Measurements from ENCODE around the gene ZACN.

Gene ZACN

GRCh38 chr17:76048025-76048605, 30.9 kb upstream of the ZACN start:
- ChIA-PET POLR2A (no interaction called here), CTCF (interaction anchor here (1.2 to 2.1 kb wide), 3 partner anchors 12 to 34 kb away, joined by 3 to 12 read pairs (median 8); no protein-coding TSS in a partner anchor)
- H3K4me3 ChIP-seq (ENCODE audit: low read depth, low read length) = no peak overlapping the region
- TF ChIP-seq CTCF (IDR thresholded peaks at IDR 0.05; ENCODE audit: insufficient read depth, low read length, missing control alignments) = no peak
- DNase-seq (ENCODE audit: low read depth, low spot score) = no peak

- TF ChIP-seq CTCF (IDR thresholded peaks at IDR 0.05; ENCODE audit: insufficient read depth, low read length, missing control alignments) = no peak
- no peak overlapping the region for H3K4me3 ChIP-seq (ENCODE audit: low read depth, low read length)
- ChIA-PET CTCF (interaction anchor here (1.2 to 1.8 kb wide), 2 partner anchors 12 to 35 kb away, joined by 3 to 8 read pairs; no protein-coding TSS in a partner anchor), POLR2A (no interaction called here)
- DNase-seq (ENCODE audit: low read depth, low spot score) = no peak
These were observed 30.3 kb upstream of the ZACN start for GRCh38 chr17:76048711-76049110.

- ChIA-PET POLR2A (no interaction called here), CTCF (interaction anchor here (1.2 to 1.8 kb wide), 2 partner anchors 13 to 35 kb away, joined by 3 to 8 read pairs; no protein-coding TSS in a partner anchor)
- DNase-seq (ENCODE audit: low read depth, low spot score) = no peak
- no peak overlapping the region for H3K4me3 ChIP-seq (ENCODE audit: low read depth, low read length)
- TF ChIP-seq CTCF (IDR thresholded peaks at IDR 0.05; ENCODE audit: insufficient read depth, low read length, missing control alignments) = no peak
These were observed 29.7 kb upstream of the ZACN start for GRCh38 chr17:76049239-76049638.

GRCh38 chr17:76049836-76050537, 29.0 kb upstream of the ZACN start:
- H3K4me3 ChIP-seq (ENCODE audit: low read depth, low read length) = no peak overlapping the region
- DNase-seq (ENCODE audit: low read depth, low spot score) = no peak
- ChIA-PET POLR2A (no interaction called here), CTCF (interaction anchor here (1.0 to 1.8 kb wide), 3 partner anchors 36 to 230 kb away, joined by 3 to 8 read pairs (median 7); no protein-coding TSS in a partner anchor)
- TF ChIP-seq CTCF (IDR thresholded peaks at IDR 0.05; ENCODE audit: insufficient read depth, low read length, missing control alignments) = no peak

- CTCF ChIA-PET = interaction anchor here (1.0 to 1.5 kb wide), 4 partner anchors 15 to 229 kb away, joined by 3 to 7 read pairs (median 4); no protein-coding TSS in a partner anchor
- POLR2A ChIA-PET = no interaction called here
- no peak overlapping the region for H3K4me3 ChIP-seq (ENCODE audit: low read depth, low read length)
- no peak for DNase-seq (ENCODE audit: low read depth, low spot score)
- no peak for TF ChIP-seq CTCF (IDR thresholded peaks at IDR 0.05; ENCODE audit: insufficient read depth, low read length, missing control alignments)
These were observed 28.2 kb upstream of the ZACN start for GRCh38 chr17:76050538-76051467.
